RPMI7951 (cell line): Measurements from ENCODE around the gene AKAP6. TPM values are rescaled to one million over a fixed set of nuclear protein-coding genes. Genes with fewer than 3 reads are reported as not detected.
A peak's percentile ranks its signal among the peaks of the same experiment; 100 is the strongest.
"Not testable (repeated sequence)": the region's sequence is repeated elsewhere in the genome, so short reads cannot be mapped to it uniquely, and the experiment has no call there.

Experiments used
- DNase-seq: peaks from one replicate; pipeline ENCODE4 v3.0.0-alpha.2; 2012; ENCODE audit warnings: low read depth
- total RNA-seq: library from RNA; depleted of rRNA; stranded (reverse); fragments of >200 nt; shearing (Covaris generic); gene quantifications from 2 replicates; pipeline ENCODE4 v1.2.3, GENCODE V29; 2014

Gene AKAP6
- total RNA-seq, 1 experiment from 2014 or later, result 3.0 TPM

- DNase-seq, result no peak
Measured at GRCh38 chr14:32368107-32368506, 39.0 kb downstream of the AKAP6 start.

GRCh38 chr14:32370714-32371113, 41.6 kb downstream of the AKAP6 start:
- DNase-seq, result peak; percentile 66

- peak; percentile 72 for DNase-seq
Measured at GRCh38 chr14:32372154-32372553, 43.1 kb downstream of the AKAP6 start.

GRCh38 chr14:32373174-32373573, 44.1 kb downstream of the AKAP6 start:
- not testable (repeated sequence) for DNase-seq

- no peak for DNase-seq
Measured at GRCh38 chr14:32374155-32374554, 45.1 kb downstream of the AKAP6 start.

GRCh38 chr14:32375663-32376062, 46.6 kb downstream of the AKAP6 start:
- no peak for DNase-seq

- DNase-seq, result no peak
Measured at GRCh38 chr14:32377046-32377646, 48.0 kb downstream of the AKAP6 start.

- no peak for DNase-seq
Measured at GRCh38 chr14:32378284-32378683, 49.2 kb downstream of the AKAP6 start.

GRCh38 chr14:32379447-32379846, 50.3 kb downstream of the AKAP6 start:
- DNase-seq, result no peak

- DNase-seq, result no peak
Measured at GRCh38 chr14:32381869-32382268, 52.8 kb downstream of the AKAP6 start.

GRCh38 chr14:32382704-32383103, 53.6 kb downstream of the AKAP6 start:
- peak; percentile 21 for DNase-seq

GRCh38 chr14:32383364-32384009, 54.4 kb downstream of the AKAP6 start:
- no peak for DNase-seq

GRCh38 chr14:32384464-32384863, 55.4 kb downstream of the AKAP6 start:
- DNase-seq, result no peak

GRCh38 chr14:32387295-32387694, 58.2 kb downstream of the AKAP6 start:
- not testable (repeated sequence) for DNase-seq

GRCh38 chr14:32393119-32393518, 64.0 kb downstream of the AKAP6 start:
- DNase-seq, result no peak

GRCh38 chr14:32394038-32394437, 64.9 kb downstream of the AKAP6 start:
- no peak for DNase-seq

- no peak for DNase-seq
Measured at GRCh38 chr14:32396885-32397284, 67.8 kb downstream of the AKAP6 start.

GRCh38 chr14:32397861-32398640, 69.0 kb downstream of the AKAP6 start:
- DNase-seq, result peak; percentile 34

GRCh38 chr14:32399920-32400319, 70.8 kb downstream of the AKAP6 start:
- DNase-seq, result no peak

- DNase-seq, result peak; percentile 43
Measured at GRCh38 chr14:32400480-32400879, 71.4 kb downstream of the AKAP6 start.

GRCh38 chr14:32403021-32403420, 73.9 kb downstream of the AKAP6 start:
- DNase-seq, result no peak

- no peak for DNase-seq
Measured at GRCh38 chr14:32403688-32404087, 74.6 kb downstream of the AKAP6 start.
